Measurements from ENCODE around the gene MXI1. TPM values are rescaled to one million over a fixed set of nuclear protein-coding genes. Genes with fewer than 3 reads are reported as not detected.
"Not testable (repeated sequence)": the region's sequence is repeated elsewhere in the genome, so short reads cannot be mapped to it uniquely, and the experiment has no call there.

Gene MXI1
- polyA plus RNA-seq, 1 donor, result 23.3 TPM

GRCh38 chr10:110239892-110240291 is 32.5 kb downstream of the MXI1 start:
- DNase-seq (ENCODE audit: low read depth), result no peak

- DNase-seq (ENCODE audit: low read depth), result no peak
Observed at GRCh38 chr10:110241407-110241806, 34.0 kb downstream of the MXI1 start.

- no peak for DNase-seq (ENCODE audit: low read depth)
Observed at GRCh38 chr10:110241841-110242240, 34.4 kb downstream of the MXI1 start.

GRCh38 chr10:110242511-110242910 is 35.1 kb downstream of the MXI1 start:
- no peak for DNase-seq (ENCODE audit: low read depth)

- no peak for DNase-seq (ENCODE audit: low read depth)
Observed at GRCh38 chr10:110244550-110244949, 37.1 kb downstream of the MXI1 start.

- DNase-seq (ENCODE audit: low read depth), result not testable (repeated sequence)
Observed at GRCh38 chr10:110247833-110248232, 40.4 kb downstream of the MXI1 start.

- DNase-seq (ENCODE audit: low read depth), result not testable (repeated sequence)
Observed at GRCh38 chr10:110249489-110249888, 42.1 kb downstream of the MXI1 start.

GRCh38 chr10:110251392-110251791 is 44.0 kb downstream of the MXI1 start:
- DNase-seq (ENCODE audit: low read depth), result not testable (repeated sequence)

- no peak for DNase-seq (ENCODE audit: low read depth)
Observed at GRCh38 chr10:110252151-110252550, 44.7 kb downstream of the MXI1 start.

- DNase-seq (ENCODE audit: low read depth), result no peak
Observed at GRCh38 chr10:110254467-110254866, 47.1 kb downstream of the MXI1 start.

GRCh38 chr10:110258542-110258941 is 51.1 kb downstream of the MXI1 start:
- DNase-seq (ENCODE audit: low read depth), result no peak

- DNase-seq (ENCODE audit: low read depth), result no peak
Observed at GRCh38 chr10:110259317-110259716, 51.9 kb downstream of the MXI1 start.

GRCh38 chr10:110260746-110261477 is 53.5 kb downstream of the MXI1 start:
- DNase-seq (ENCODE audit: low read depth), result no peak

GRCh38 chr10:110263164-110263563 is 55.8 kb downstream of the MXI1 start:
- DNase-seq (ENCODE audit: low read depth), result no peak

- DNase-seq (ENCODE audit: low read depth), result no peak
Observed at GRCh38 chr10:110265573-110266193, 58.3 kb downstream of the MXI1 start.

- DNase-seq (ENCODE audit: low read depth), result no peak
Observed at GRCh38 chr10:110267276-110267675, 59.9 kb downstream of the MXI1 start.

GRCh38 chr10:110268442-110268841 is 61.0 kb downstream of the MXI1 start:
- no peak for DNase-seq (ENCODE audit: low read depth)

- no peak for DNase-seq (ENCODE audit: low read depth)
Observed at GRCh38 chr10:110268971-110269370, 61.6 kb downstream of the MXI1 start.

GRCh38 chr10:110269374-110270318 is 62.2 kb downstream of the MXI1 start:
- DNase-seq (ENCODE audit: low read depth), result no peak

- not testable (repeated sequence) for DNase-seq (ENCODE audit: low read depth)
Observed at GRCh38 chr10:110272995-110273394, 65.6 kb downstream of the MXI1 start.

- DNase-seq (ENCODE audit: low read depth), result peak; percentile 60
Observed at GRCh38 chr10:110273474-110273873, 66.1 kb downstream of the MXI1 start.

GRCh38 chr10:110274072-110274627 is 66.7 kb downstream of the MXI1 start:
- DNase-seq (ENCODE audit: low read depth), result no peak

Data from forelimb muscle (tissue), 1 donor.